Breast epithelium (tissue), 4 donors: ENCODE measurements around the gene TSPAN11. TPM values are rescaled to one million over a fixed set of nuclear protein-coding genes. Genes with fewer than 3 reads are reported as not detected.

Source experiments
- DNase-seq, 2 donors: peaks; one replicate each; pipeline ENCODE4 v3.0.0-alpha.2; 2019; ENCODE audit warnings: low spot score in 2 of 2
- H3K27ac ChIP-seq, 2 donors: fragments of 200-600 bp; sonication (generic) in 1 of 2; one replicate each; pipeline ENCODE4 v1.5.1; 2016 to 2019; ENCODE audit warnings: mild to moderate bottlenecking in 1 of 2
- H3K27me3 ChIP-seq, 2 donors: fragments of 200-600 bp; sonication (generic) in 1 of 2; one replicate each; pipeline versions ENCODE4 v1.5.1 to v1.6.0; 2017 to 2019; ENCODE audit warnings: control low read depth in 1 of 2, mild to moderate bottlenecking in 1 of 2
- H3K36me3 ChIP-seq: fragments of 200-600 bp; one replicate; pipeline ENCODE4 v1.5.1; 2019
- H3K4me1 ChIP-seq, 2 donors: fragments of 200-600 bp; sonication (generic); one replicate each; pipeline ENCODE4 v1.5.1; 2016 to 2019; ENCODE audit warnings: control low read depth in 1 of 2
- H3K4me3 ChIP-seq, 3 donors: fragments of 200-600 bp; sonication (generic); 1 replicate in 2 of 3; 2 replicates in 1 of 3; pipeline ENCODE4 v1.5.1; 2016 to 2019; ENCODE audit warnings: mild to moderate bottlenecking in 3 of 3, moderate library complexity in 2 of 3
- H3K9me3 ChIP-seq, 2 donors: fragments of 200-600 bp; sonication (generic) in 1 of 2; one replicate each; pipeline ENCODE4 v1.5.1; 2016 to 2019; ENCODE audit warnings: control low read depth in 1 of 2
- CTCF ChIP-seq, 3 donors: fragments of 450-650 bp; IDR thresholded peaks; one replicate each; pipeline ENCODE4 v1.5.1; 2016 to 2017; ENCODE audit warnings: antibody characterized with exemption in 3 of 3, mild to moderate bottlenecking in 3 of 3, moderate library complexity in 3 of 3
- POLR2A ChIP-seq: fragments of 450-650 bp; IDR thresholded peaks from one replicate; pipeline ENCODE4 v1.6.1; 2016; ENCODE audit warnings: antibody characterized with exemption, mild to moderate bottlenecking, moderate library complexity
- POLR2AphosphoS5 ChIP-seq, 3 donors: sonication (generic); formaldehyde crosslinking; IDR thresholded peaks; one replicate each; pipeline ENCODE4 v1.6.1; 2017; ENCODE audit warnings: antibody characterized with exemption in 3 of 3
- intact Hi-C: fragments of 100-400 bp; cut with DNase I; formaldehyde crosslinking; loops from one replicate; pipeline ENCODE4 v1.15.1; 2023; ENCODE audit warnings: low total_unique reads
- total RNA-seq, 3 donors: library from RNA; depleted of rRNA; stranded (reverse); fragments of >200 nt; gene quantifications; one replicate each; pipeline ENCODE4 v1.1.0, GENCODE V29; 2016

The TSPAN11 gene
- total RNA-seq, 3 donors from 2014 or later: 0.48 to 1.3 (median 0.73) TPM

GRCh38 chr12:30902596-30902995 is 24.0 kb upstream of the TSPAN11 start:
- intact Hi-C loops: no loop called here
- TF ChIP-seq CTCF (IDR thresholded peaks at IDR 0.05): no peak
- TF ChIP-seq POLR2A: no peak
- TF ChIP-seq POLR2AphosphoS5 (IDR thresholded peaks at IDR 0.05): no peak
- H3K4me1 ChIP-seq: no peaks in the 10 kb centered on the region
- no peak overlapping the region for H3K4me3 ChIP-seq
- no peaks in the 10 kb centered on the region for H3K36me3 ChIP-seq
- no peaks in the 10 kb centered on the region for H3K9me3 ChIP-seq
- no peak overlapping the region for H3K27ac ChIP-seq
- no peaks in the 10 kb centered on the region for H3K27me3 ChIP-seq
- no peak for DNase-seq

- intact Hi-C loops: no loop called here
- no peaks in the 10 kb centered on the region for H3K9me3 ChIP-seq
- H3K4me1 ChIP-seq: no peaks in the 10 kb centered on the region
- H3K4me3 ChIP-seq: no peak overlapping the region
- H3K27ac ChIP-seq: no peak overlapping the region
- no peak for DNase-seq
- no peak for TF ChIP-seq POLR2AphosphoS5 (IDR thresholded peaks at IDR 0.05)
- no peak for TF ChIP-seq POLR2A
- no peak for TF ChIP-seq CTCF (IDR thresholded peaks at IDR 0.05)
- no peaks in the 10 kb centered on the region for H3K36me3 ChIP-seq
- no peaks in the 10 kb centered on the region for H3K27me3 ChIP-seq
Observed at GRCh38 chr12:30905463-30906009, 21.0 kb upstream of the TSPAN11 start.

GRCh38 chr12:30908076-30908721 is 18.3 kb upstream of the TSPAN11 start:
- Histone ChIP-seq H3K36me3 (no peaks in the 10 kb centered on the region), H3K4me1 (no peaks in the 10 kb centered on the region), H3K9me3 (no peaks in the 10 kb centered on the region), H3K4me3 (no peak overlapping the region), H3K27me3 (no peaks in the 10 kb centered on the region), H3K27ac (peak overlapping the region in 1 of 2 donors; percentile 57)
- TF ChIP-seq CTCF (IDR thresholded peaks at IDR 0.05): no peak
- intact Hi-C loops: no loop called here
- no peak for DNase-seq

GRCh38 chr12:30908722-30909348 is 17.7 kb upstream of the TSPAN11 start:
- TF ChIP-seq POLR2A (no peak), CTCF (IDR thresholded peaks at IDR 0.05) (no peak), POLR2AphosphoS5 (IDR thresholded peaks at IDR 0.05) (no peak)
- no peak overlapping the region for H3K4me3 ChIP-seq
- H3K27ac ChIP-seq: peak overlapping the region in 1 of 2 donors; percentile 57
- intact Hi-C loops: no loop called here
- no peaks in the 10 kb centered on the region for H3K27me3 ChIP-seq
- no peaks in the 10 kb centered on the region for H3K36me3 ChIP-seq
- H3K4me1 ChIP-seq: no peaks in the 10 kb centered on the region
- DNase-seq: no peak
- H3K9me3 ChIP-seq: no peaks in the 10 kb centered on the region

GRCh38 chr12:30909349-30910037 is 17.1 kb upstream of the TSPAN11 start:
- no peaks in the 10 kb centered on the region for H3K9me3 ChIP-seq
- DNase-seq: no peak
- H3K27me3 ChIP-seq: no peaks in the 10 kb centered on the region
- H3K27ac ChIP-seq: peak overlapping the region in 1 of 2 donors; percentile 57
- no peaks in the 10 kb centered on the region for H3K36me3 ChIP-seq
- no peak overlapping the region for H3K4me3 ChIP-seq
- TF ChIP-seq CTCF (IDR thresholded peaks at IDR 0.05) (no peak), POLR2AphosphoS5 (IDR thresholded peaks at IDR 0.05) (no peak), POLR2A (no peak)
- intact Hi-C loops: no loop called here
- no peaks in the 10 kb centered on the region for H3K4me1 ChIP-seq
